GM19043 (cell line): Measurements from ENCODE around the gene KLHL29.

Experiments
- ATAC-seq: cut with Tn5 transposase; IDR thresholded peaks from one replicate; pipeline ENCODE4 v1.9.1; 2021; ENCODE audit warnings: low read depth; ENCODE audit not compliant: unreplicated experiment

Gene KLHL29

GRCh38 chr2:23622466-23622865, 237.5 kb downstream of the KLHL29 start:
- no peak for ATAC-seq

- no peak for ATAC-seq
These were observed 238.1 kb downstream of the KLHL29 start for GRCh38 chr2:23622966-23623675.

GRCh38 chr2:23624378-23624777, 239.4 kb downstream of the KLHL29 start:
- ATAC-seq, result no peak

- no peak for ATAC-seq
These were observed 239.9 kb downstream of the KLHL29 start for GRCh38 chr2:23624915-23625314.

- ATAC-seq, result no peak
These were observed 240.7 kb downstream of the KLHL29 start for GRCh38 chr2:23625726-23626125.

- ATAC-seq, result no peak
These were observed 241.8 kb downstream of the KLHL29 start for GRCh38 chr2:23626701-23627230.

GRCh38 chr2:23627236-23628009, 242.4 kb downstream of the KLHL29 start:
- ATAC-seq, result no peak

GRCh38 chr2:23628926-23629771, 244.2 kb downstream of the KLHL29 start:
- no peak for ATAC-seq

- no peak for ATAC-seq
These were observed 244.9 kb downstream of the KLHL29 start for GRCh38 chr2:23629772-23630480.

- no peak for ATAC-seq
These were observed 246.0 kb downstream of the KLHL29 start for GRCh38 chr2:23630961-23631360.

- no peak for ATAC-seq
These were observed 246.4 kb downstream of the KLHL29 start for GRCh38 chr2:23631389-23631788.

- no peak for ATAC-seq
These were observed 247.4 kb downstream of the KLHL29 start for GRCh38 chr2:23632386-23632785.

GRCh38 chr2:23632831-23633395, 247.9 kb downstream of the KLHL29 start:
- no peak for ATAC-seq

GRCh38 chr2:23633966-23634365, 249.0 kb downstream of the KLHL29 start:
- ATAC-seq, result no peak

GRCh38 chr2:23635442-23636340, 250.7 kb downstream of the KLHL29 start:
- no peak for ATAC-seq

GRCh38 chr2:23636426-23636825, 251.4 kb downstream of the KLHL29 start:
- no peak for ATAC-seq

GRCh38 chr2:23637011-23637778, 252.2 kb downstream of the KLHL29 start:
- ATAC-seq, result no peak

GRCh38 chr2:23639406-23639982, 254.5 kb downstream of the KLHL29 start:
- ATAC-seq, result no peak
